H1 (cell line): ENCODE data around the gene PURB. TPM values are rescaled to one million over a fixed set of nuclear protein-coding genes. Genes with fewer than 3 reads are reported as not detected.
"Not testable (repeated sequence)": the region's sequence is repeated elsewhere in the genome, so short reads cannot be mapped to it uniquely, and the experiment has no call there.

Experiments used
- CTCF ChIA-PET: fragments of 300-600 bp; sonication (Branson Sonifier 250); formaldehyde crosslinking; loops from one replicate; lab custom pipeline; 2021; ENCODE audit not compliant: partially characterized antibody; lab: Charles Lee
- POLR2A ChIA-PET: fragments of 300-600 bp; sonication (Branson Sonifier 250); formaldehyde crosslinking; loops from one replicate; lab custom pipeline; 2021; ENCODE audit warnings: inconsistent platforms; ENCODE audit not compliant: partially characterized antibody; lab: Charles Lee
- DNase-seq, 2 experiments: peaks; one replicate each; pipeline versions ENCODE4 v3.0.0 to v3.0.0-alpha.2; 2010 to 2022; ENCODE audit warnings: low spot score in 2 of 2, low read depth in 1 of 2, mixed read lengths in 1 of 2
- FAIRE-seq: peaks from 2 replicates; lab custom pipeline; 2011; peaks lifted over from hg19 to GRCh38; lab: Jason Lieb, UNC
- H2AFZ ChIP-seq: 2 replicates; pipeline ENCODE4 v1.8.1; 2012; ENCODE audit warnings: low read length, inconsistent platforms
- H2AK5ac ChIP-seq: 2 replicates; pipeline ENCODE4 v1.6.1; 2013; ENCODE audit warnings: low read depth, low read length
- H2BK120ac ChIP-seq: replicated peaks from 2 replicates; pipeline ENCODE3; 2013; ENCODE audit warnings: low read depth, low read length, inconsistent platforms
- H2BK12ac ChIP-seq: 2 replicates; pipeline ENCODE4 v1.6.1; 2013; ENCODE audit warnings: low read depth, low read length
- H2BK15ac ChIP-seq: 2 replicates; pipeline ENCODE4 v1.6.1; 2013; ENCODE audit warnings: low read length
- H2BK20ac ChIP-seq: 2 replicates; pipeline ENCODE4 v1.6.1; 2013; ENCODE audit warnings: low read length
- H2BK5ac ChIP-seq: 2 replicates; pipeline ENCODE4 v1.6.1; 2013; ENCODE audit warnings: low read depth, low read length
- H3K14ac ChIP-seq: 2 replicates; pipeline ENCODE4 v1.6.1; 2013; ENCODE audit warnings: inconsistent platforms; ENCODE audit not compliant: insufficient read length
- H3K18ac ChIP-seq: 2 replicates; pipeline ENCODE4 v1.6.1; 2013; ENCODE audit warnings: low read length; ENCODE audit errors: extremely low read depth
- H3K23ac ChIP-seq: 2 replicates; pipeline ENCODE4 v1.6.1; 2013; ENCODE audit warnings: inconsistent platforms; ENCODE audit not compliant: insufficient read length
- H3K23me2 ChIP-seq: 2 replicates; pipeline ENCODE4 v1.6.1; 2013; ENCODE audit warnings: low read depth, low read length
- H3K27ac ChIP-seq: 2 replicates; pipeline ENCODE4 v1.6.1; 2011; ENCODE audit warnings: low read depth, low read length, inconsistent platforms
- H3K27me3 ChIP-seq, 4 experiments: replicated peaks in 1 of 4; 1 replicate in 1 of 4; 2 replicates in 3 of 4; pipeline versions ENCODE4 v1.6.1 to v1.8.1; 2011 to 2013; ENCODE audit warnings: low read length in 3 of 4, mild to moderate bottlenecking in 3 of 4, inconsistent platforms in 2 of 4, mixed read lengths in 2 of 4, moderate library complexity in 1 of 4; ENCODE audit not compliant: control insufficient read depth in 3 of 4, insufficient read depth in 3 of 4; ENCODE audit errors: extremely low read depth in 1 of 4
- H3K36me3 ChIP-seq, 4 experiments: 2 replicates each; pipeline versions ENCODE4 v1.6.1 to v1.8.1; 2011 to 2013; ENCODE audit warnings: mild to moderate bottlenecking in 4 of 4, low read length in 3 of 4, moderate library complexity in 2 of 4, control low read depth in 1 of 4, inconsistent platforms in 1 of 4; ENCODE audit not compliant: insufficient read depth in 4 of 4, control insufficient read depth in 2 of 4
- H3K4ac ChIP-seq: replicated peaks from 2 replicates; pipeline ENCODE3; 2013; ENCODE audit warnings: low read length, low read depth, mixed read lengths, inconsistent platforms; ENCODE audit not compliant: insufficient read length
- H3K4me1 ChIP-seq, 4 experiments: replicated peaks in 1 of 4; 1 replicate in 1 of 4; 2 replicates in 3 of 4; pipeline versions ENCODE4 v1.6.1 to v1.8.1; 2011 to 2013; ENCODE audit warnings: low read length in 3 of 4, inconsistent platforms in 2 of 4, mixed read lengths in 1 of 4; ENCODE audit not compliant: insufficient read depth in 4 of 4, control insufficient read depth in 3 of 4
- H3K4me2 ChIP-seq, 2 experiments: 2 replicates each; pipeline versions ENCODE4 v1.6.1 to v1.8.1; 2011 to 2013; ENCODE audit warnings: low read depth in 2 of 2, low read length in 2 of 2, control low read depth in 1 of 2, inconsistent platforms in 1 of 2, mild to moderate bottlenecking in 1 of 2; ENCODE audit not compliant: insufficient read depth in 1 of 2
- H3K4me3 ChIP-seq, 4 experiments: fragments of 200-600, 300-600 bp in 1 of 4; sonication (generic), shearing (Covaris generic), sonication (Bioruptor Twin) in 1 of 4; 2 replicates each; pipeline versions ENCODE4 v1.5.1 to v1.8.1; 2011 to 2016; ENCODE audit warnings: low read length in 4 of 4, low read depth in 3 of 4, control low read depth in 2 of 4, inconsistent platforms in 2 of 4, mild to moderate bottlenecking in 2 of 4, mixed read lengths in 1 of 4, moderate library complexity in 1 of 4; ENCODE audit not compliant: insufficient read depth in 2 of 4; ENCODE audit errors: extremely low read depth in 1 of 4
- H3K56ac ChIP-seq: replicated peaks from 2 replicates; pipeline ENCODE3; 2013; ENCODE audit warnings: low read depth, mild to moderate bottlenecking, mixed read lengths, low read length, inconsistent platforms; ENCODE audit not compliant: insufficient read length
- H3K79me1 ChIP-seq: 2 replicates; pipeline ENCODE4 v1.6.1; 2013; ENCODE audit warnings: low read depth, low read length, control low read depth
- H3K79me2 ChIP-seq, 2 experiments: 2 replicates each; pipeline versions ENCODE4 v1.6.1 to v1.8.1; 2012 to 2013; ENCODE audit warnings: low read length in 2 of 2, mild to moderate bottlenecking in 2 of 2, inconsistent platforms in 1 of 2; ENCODE audit not compliant: insufficient read depth in 2 of 2, control insufficient read depth in 1 of 2
- H3K9ac ChIP-seq, 4 experiments: replicated peaks in 1 of 4; 1 replicate in 1 of 4; 2 replicates in 3 of 4; pipeline versions ENCODE4 v1.6.1 to v1.8.1; 2011 to 2013; ENCODE audit warnings: low read depth in 3 of 4, low read length in 3 of 4, control low read depth in 2 of 4, mild to moderate bottlenecking in 2 of 4, moderate library complexity in 2 of 4, inconsistent platforms in 1 of 4; ENCODE audit errors: extremely low read depth in 1 of 4
- H3K9me3 ChIP-seq, 2 experiments: 2 replicates each; pipeline versions ENCODE4 v1.6.1 to v1.8.1; 2012 to 2013; ENCODE audit warnings: mild to moderate bottlenecking in 2 of 2, moderate library complexity in 2 of 2, control low read depth in 1 of 2, inconsistent platforms in 1 of 2, low read depth in 1 of 2, low read length in 1 of 2, mixed read lengths in 1 of 2; ENCODE audit not compliant: insufficient read depth in 2 of 2
- H4K20me1 ChIP-seq, 2 experiments: replicated peaks in 1 of 2; 2 replicates each; pipeline versions ENCODE3 to v1.8.1; 2011 to 2013; ENCODE audit warnings: inconsistent platforms in 2 of 2, low read length in 2 of 2, mild to moderate bottlenecking in 1 of 2; ENCODE audit not compliant: insufficient read depth in 2 of 2, control insufficient read depth in 1 of 2
- H4K5ac ChIP-seq: 2 replicates; pipeline ENCODE4 v1.6.1; 2013; ENCODE audit warnings: low read length, low read depth, mixed read lengths, inconsistent platforms; ENCODE audit not compliant: insufficient read length
- H4K8ac ChIP-seq: 2 replicates; pipeline ENCODE4 v1.8.0; 2013; ENCODE audit warnings: mild to moderate bottlenecking, moderate library complexity, low read length, inconsistent platforms; ENCODE audit not compliant: insufficient read depth; ENCODE audit errors: extremely low read depth
- H4K91ac ChIP-seq: replicated peaks from 2 replicates; pipeline ENCODE3; 2013; ENCODE audit warnings: low read length, mixed read lengths, inconsistent platforms; ENCODE audit not compliant: insufficient read length
- WGBS, 2 experiments: shearing (Covaris generic) in 1 of 2; methylation state at CpG; one replicate each; pipeline versions ENCODE4 v1.1.6 to v1.1.7; 2013 to 2015; ENCODE audit warnings: low lambda C conversion rate in 2 of 2, mixed read lengths in 2 of 2, inconsistent platforms in 1 of 2, low coverage in 1 of 2, missing lambda C conversion rate in 1 of 2; ENCODE audit not compliant: insufficient replicate concordance in 2 of 2, insufficient coverage in 1 of 2, insufficient read length in 1 of 2; ENCODE audit errors: extremely low coverage in 1 of 2, missing lambda C conversion rate in 1 of 2; 5-methylcytosine and 5-hydroxymethylcytosine counted together
- polyA plus RNA-seq, 7 experiments: library from polyadenylated mRNA; depleted of rRNA in 3 of 7; stranded (reverse) in 5 of 7; unstranded in 2 of 7; fragments of >200 nt in 5 of 7; fragments of 200-250 nt in 2 of 7; gene quantifications; 1 replicate in 5 of 7; 2 replicates in 1 of 7; 4 replicates in 1 of 7; pipeline versions ENCODE4 v1.2.1 to v1.2.3, GENCODE V29; 2011 to 2013; ENCODE audit warnings: missing spikeins in 2 of 7, mixed read lengths in 2 of 7
- total RNA-seq: library from RNA; stranded (reverse); fragmentation: NEBNext Ultra II Directional; extraction: Animal tissue kit (Norgen Biotek cat#: 25700); gene quantifications from 2 replicates; pipeline ENCODE4 v1.2.1, GENCODE V29; 2021

The PURB gene
- total and polyA plus RNA-seq, 2 of the 8 experiments (the other 6 are each of a cell fraction or from before 2014, with no cell fraction given) = 3.3 to 22.7 TPM

DNA sequence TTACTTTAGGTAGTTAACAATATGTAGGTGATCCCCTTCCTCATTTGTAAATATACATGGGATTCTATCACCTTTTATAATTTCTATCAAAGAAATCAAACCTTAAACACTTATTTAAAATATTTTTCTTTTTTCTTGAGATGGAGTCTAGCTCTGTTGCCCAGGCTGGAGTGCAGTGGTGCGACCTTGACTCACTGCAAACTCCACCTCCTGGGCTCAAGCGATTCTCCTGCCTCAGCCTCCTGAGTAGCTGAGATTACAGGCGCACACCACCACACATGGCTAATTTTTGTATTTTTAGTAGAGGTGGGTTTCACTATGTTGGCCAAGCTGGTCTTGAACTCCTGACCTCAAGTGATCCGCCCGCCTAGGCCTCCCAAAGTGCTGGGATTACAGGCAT, 41.9 kb downstream of the PURB start:
- not testable (repeated sequence) for H3K9ac ChIP-seq, H4K5ac ChIP-seq, H3K4me3 ChIP-seq, H4K91ac ChIP-seq, H2BK15ac ChIP-seq, H3K4me1 ChIP-seq, H3K79me1 ChIP-seq, H3K14ac ChIP-seq, H3K23me2 ChIP-seq, H3K27ac ChIP-seq, DNase-seq, H4K20me1 ChIP-seq, H3K18ac ChIP-seq, H3K4me2 ChIP-seq, H2BK12ac ChIP-seq, H3K9me3 ChIP-seq, H2AK5ac ChIP-seq, H4K8ac ChIP-seq, H2BK5ac ChIP-seq, H2BK120ac ChIP-seq, H2BK20ac ChIP-seq, H3K4ac ChIP-seq, H3K27me3 ChIP-seq, FAIRE-seq, H3K56ac ChIP-seq, H2AFZ ChIP-seq, H3K23ac ChIP-seq
- CTCF ChIA-PET = interaction anchor here (0.7 to 1.2 kb wide), 2 partner anchors 75 to 77 kb away, joined by 3 read pairs; no protein-coding TSS in a partner anchor
- peaks cover 4 to 36% (median 10%) of the 10 kb centered on the region in 4 experiments; a peak in 5 of 8 replicates for H3K36me3 ChIP-seq
- peaks cover 24 to 81% of the 10 kb centered on the region in 2 experiments for H3K79me2 ChIP-seq
- POLR2A ChIA-PET = interaction anchor here (1.2 to 7.8 kb wide), 6 partner anchors 9 to 42 kb away, joined by 3 to 53 read pairs (median 4); partner anchors contain the start of gene PURB
- 95% methylated on average over 5 of the region's 5 CpGs; no CpG with 5 or more reads in 1 of the 2 experiments for WGBS, 2 experiments

GRCh38 chr7:44842675-44843074, 42.7 kb downstream of the PURB start:
- DNase-seq, H4K20me1 ChIP-seq: not testable (repeated sequence)

More at GRCh38 chr7:44842675-44843074, 42.7 kb downstream of the PURB start:
- 95% methylated on average over 8 of the region's 8 CpGs; no CpG with 5 or more reads in 1 of the 2 experiments for WGBS, 2 experiments
- Histone ChIP-seq H3K79me2 (peaks cover 24 to 84% of the 10 kb centered on the region in 2 experiments), H3K36me3 (peaks cover 5 to 37% (median 10%) of the 10 kb centered on the region in 4 experiments; a peak in 6 of 8 replicates)
- H3K23ac ChIP-seq, H3K27ac ChIP-seq, H2BK15ac ChIP-seq, H3K4me3 ChIP-seq, H4K91ac ChIP-seq, CTCF ChIA-PET, H2AFZ ChIP-seq, H2BK120ac ChIP-seq, H3K9me3 ChIP-seq, H3K79me1 ChIP-seq, H3K9ac ChIP-seq, H2BK20ac ChIP-seq, H4K5ac ChIP-seq, H3K4me1 ChIP-seq, H3K4ac ChIP-seq, H3K4me2 ChIP-seq, H3K27me3 ChIP-seq, H3K23me2 ChIP-seq, H2BK5ac ChIP-seq, H2BK12ac ChIP-seq, H4K8ac ChIP-seq, H2AK5ac ChIP-seq, FAIRE-seq, H3K14ac ChIP-seq, H3K56ac ChIP-seq, H3K18ac ChIP-seq: not testable (repeated sequence)
- POLR2A ChIA-PET = interaction anchor here (0.6 to 3.0 kb wide), 3 partner anchors 12 to 48 kb away, joined by 4 to 17 read pairs (median 5); no protein-coding TSS in a partner anchor
